Spleen (tissue), 11 donors: Measurements from ENCODE around the gene MFSD12. TPM values are rescaled to one million over a fixed set of nuclear protein-coding genes. Genes with fewer than 3 reads are reported as not detected.
A peak's percentile ranks its signal among the peaks of the same experiment; 100 is the strongest.

ENCODE experiments used
- DNase-seq: peaks from one replicate; pipeline ENCODE4 v3.0.0-alpha.2; 2020
- H3K27ac ChIP-seq, 8 donors: fragments of 200-600 bp; sonication (generic) in 7 of 8; 1 replicate in 4 of 8; 2 replicates in 4 of 8; pipeline versions ENCODE4 v1.5.0 to v1.8.0; 2016 to 2021; ENCODE audit warnings: inconsistent platforms in 4 of 8, mild to moderate bottlenecking in 4 of 8, moderate library complexity in 1 of 8
- H3K27me3 ChIP-seq, 7 donors: fragments of 200-600 bp; sonication (generic) in 6 of 7; replicated peaks in 1 of 7; 1 replicate in 4 of 7; 2 replicates in 3 of 7; pipeline versions ENCODE4 v1.5.0 to v1.8.0; 2016 to 2021; ENCODE audit warnings: inconsistent platforms in 3 of 7, mild to moderate bottlenecking in 1 of 7
- H3K36me3 ChIP-seq, 6 donors: fragments of 200-600 bp; sonication (generic) in 5 of 6; 1 replicate in 4 of 6; 2 replicates in 2 of 6; pipeline versions ENCODE4 v1.5.0 to v1.8.0; 2016 to 2021; ENCODE audit warnings: inconsistent platforms in 2 of 6
- H3K4me1 ChIP-seq, 6 donors: fragments of 200-600 bp; sonication (generic) in 5 of 6; 1 replicate in 3 of 6; 2 replicates in 3 of 6; pipeline versions ENCODE4 v1.5.0 to v1.8.0; 2016 to 2021; ENCODE audit warnings: inconsistent platforms in 3 of 6
- H3K4me3 ChIP-seq, 8 donors: fragments of 200-600 bp; sonication (generic) in 7 of 8; 1 replicate in 4 of 8; 2 replicates in 4 of 8; pipeline versions ENCODE4 v1.5.0 to v1.8.0; 2016 to 2021; ENCODE audit warnings: inconsistent platforms in 4 of 8, mild to moderate bottlenecking in 4 of 8, moderate library complexity in 2 of 8
- H3K9me3 ChIP-seq, 8 donors: fragments of 200-600 bp; sonication (generic) in 7 of 8; 1 replicate in 4 of 8; 2 replicates in 4 of 8; pipeline versions ENCODE4 v1.5.0 to v1.8.0; 2016 to 2021; ENCODE audit warnings: inconsistent platforms in 4 of 8
- CTCF ChIP-seq, 11 experiments: fragments of 200-600 bp in 7 of 11; fragments of 450-650 bp in 4 of 11; sonication (generic) in 4 of 11; IDR thresholded peaks in 8 of 11; conservative IDR thresholded peaks in 3 of 11; 1 replicate in 7 of 11; 2 replicates in 4 of 11; pipeline versions ENCODE4 v1.4.0 to v1.8.0; 2016 to 2021; ENCODE audit warnings: antibody characterized with exemption in 11 of 11, inconsistent platforms in 4 of 11, mild to moderate bottlenecking in 1 of 11
- POLR2A ChIP-seq, 3 donors: fragments of 450-650 bp; IDR thresholded peaks; one replicate each; pipeline ENCODE4 v1.5.1; 2017; ENCODE audit warnings: antibody characterized with exemption in 3 of 3, mild to moderate bottlenecking in 1 of 3
- POLR2AphosphoS5 ChIP-seq, 3 donors: sonication (generic); formaldehyde crosslinking; IDR thresholded peaks; one replicate each; pipeline ENCODE4 v1.5.1; 2017; ENCODE audit warnings: antibody characterized with exemption in 3 of 3
- WGBS, 5 donors: extraction: QIAGEN DNeasy Blood & Tissue Kit in 3 of 5; methylation state at CpG; one replicate each; pipeline versions ENCODE4 v1.1.5 to v1.1.7; 2013 to 2018; 5-methylcytosine and 5-hydroxymethylcytosine counted together
- intact Hi-C: fragments of 100-400 bp; cut with DNase I; formaldehyde crosslinking; loops from one replicate; pipeline ENCODE4 v1.15.0; 2023; ENCODE audit warnings: low total_unique reads
- polyA plus RNA-seq, 3 donors: library from polyadenylated mRNA; stranded (reverse); fragments of 200-250 nt; gene quantifications; one replicate each; pipeline ENCODE4 v1.2.1, GENCODE V29; 2013
- total RNA-seq, 7 donors: library from RNA; depleted of rRNA in 3 of 7; stranded (reverse); fragments of >200 nt in 3 of 7; fragmentation: NEBNext Ultra II Directional in 4 of 7; extraction: Animal tissue kit (Norgen Biotek cat#: 25700) in 4 of 7; gene quantifications; one replicate each; pipeline versions ENCODE4 v1.1.0 to v1.2.1, GENCODE V29; 2016 to 2021
- donor health status: healthy with polysubstance abuse.
- donor health status: DM: no; HTN: no; CAD: no; lungs with moderate emphysema.
- donor health status: DM: no; HTN: no; CAD: no.
- donor health status: Bipolar disorder and iron deficiency.
- donor health status: healthy.
- donor health status: DM: no; HTN: no; CAD: no.
- donor health status: DM: yes; HTN: yes; CAD: no.

MFSD12 gene
- total and polyA plus RNA-seq, 10 donors: 31.0 to 131 (median 85.1) TPM

- 96 to 99% (median 97%) methylated on average over 12 to 14 of the region's 14 CpGs for WGBS, 5 donors
- peaks cover 10 to 84% (median 72%) of the 10 kb centered on the region in 6 donors for H3K36me3 ChIP-seq
These were observed 29.3 kb downstream of the MFSD12 start for GRCh38 chr19:3528080-3528479.

GRCh38 chr19:3527238-3527910 lies 30.0 kb downstream of the MFSD12 start:
- Histone ChIP-seq H3K36me3 (peaks cover 10 to 84% (median 71%) of the 10 kb centered on the region in 6 donors), H3K27ac (no peak overlapping the region), H3K27me3 (no peaks in the 10 kb centered on the region), H3K4me1 (no peaks in the 10 kb centered on the region), H3K9me3 (no peaks in the 10 kb centered on the region), H3K4me3 (no peak overlapping the region)
- TF ChIP-seq CTCF (IDR thresholded peaks at IDR 0.05 in 8 of 11, conservative IDR thresholded peaks at IDR 0.05 in 3 of 11) (no peak), POLR2A (IDR thresholded peaks at IDR 0.05) (no peak), POLR2AphosphoS5 (IDR thresholded peaks at IDR 0.05) (no peak)
- DNase-seq: no peak
- intact Hi-C loops: no loop called here
- 94 to 99% (median 96%) methylated on average over 17 to 21 of the region's 21 CpGs for WGBS, 5 donors

More at GRCh38 chr19:3528080-3528479, 29.3 kb downstream of the MFSD12 start:
- Histone ChIP-seq H3K27me3 (no peaks in the 10 kb centered on the region), H3K27ac (no peak overlapping the region), H3K4me3 (no peak overlapping the region), H3K4me1 (no peaks in the 10 kb centered on the region), H3K9me3 (no peaks in the 10 kb centered on the region)
- intact Hi-C loops: no loop called here
- no peak for DNase-seq
- TF ChIP-seq POLR2AphosphoS5 (IDR thresholded peaks at IDR 0.05) (no peak), CTCF (IDR thresholded peaks at IDR 0.05 in 8 of 11, conservative IDR thresholded peaks at IDR 0.05 in 3 of 11) (no peak), POLR2A (IDR thresholded peaks at IDR 0.05) (no peak)

- TF ChIP-seq POLR2AphosphoS5 (IDR thresholded peaks at IDR 0.05) (no peak), CTCF (IDR thresholded peaks at IDR 0.05 in 8 of 11, conservative IDR thresholded peaks at IDR 0.05 in 3 of 11) (no peak), POLR2A (IDR thresholded peaks at IDR 0.05) (no peak)
- Histone ChIP-seq H3K4me3 (no peak overlapping the region), H3K4me1 (no peaks in the 10 kb centered on the region), H3K27ac (no peak overlapping the region), H3K9me3 (no peaks in the 10 kb centered on the region), H3K27me3 (no peaks in the 10 kb centered on the region), H3K36me3 (peaks cover 10 to 84% (median 67%) of the 10 kb centered on the region in 6 donors)
- WGBS, 5 donors: 92 to 98% (median 94%) methylated on average over 23 to 28 of the region's 28 CpGs
- intact Hi-C loops: no loop called here
- DNase-seq: no peak
These were observed 30.7 kb downstream of the MFSD12 start for GRCh38 chr19:3526507-3527237.

- H3K36me3 ChIP-seq: peaks cover 10 to 85% (median 61%) of the 10 kb centered on the region in 6 donors
- DNase-seq: no peak
These were observed 32.4 kb downstream of the MFSD12 start for GRCh38 chr19:3524904-3525451.

More at GRCh38 chr19:3524904-3525451, 32.4 kb downstream of the MFSD12 start:
- H3K27ac ChIP-seq: no peak overlapping the region
- H3K4me1 ChIP-seq: peaks cover 0 to 11% (median 0%) of the 10 kb centered on the region in 6 donors
- no peaks in the 10 kb centered on the region for H3K9me3 ChIP-seq
- no peak overlapping the region for H3K4me3 ChIP-seq
- 91 to 99% (median 95%) methylated on average over 20 of the region's 20 CpGs for WGBS, 5 donors
- TF ChIP-seq POLR2AphosphoS5 (IDR thresholded peaks at IDR 0.05) (peak in 1 of 3 donors; percentile 4), POLR2A (IDR thresholded peaks at IDR 0.05) (no peak), CTCF (IDR thresholded peaks at IDR 0.05 in 8 of 11, conservative IDR thresholded peaks at IDR 0.05 in 3 of 11) (no peak)
- H3K27me3 ChIP-seq: no peaks in the 10 kb centered on the region
- intact Hi-C loops: no loop called here
